ENCODE measurements around the gene CABLES2. TPM values are rescaled to one million over a fixed set of nuclear protein-coding genes. Genes with fewer than 3 reads are reported as not detected.

CABLES2 gene
- total RNA-seq, 4 donors from 2014 or later = 0.29 to 10.6 (median 2.6) TPM

- H3K4me1 ChIP-seq = no peaks in the 10 kb centered on the region
- no peak overlapping the region for H3K4me3 ChIP-seq
- no peak overlapping the region for H3K27ac ChIP-seq
- intact Hi-C loops (cut with DNase I; ENCODE audit: low total_unique reads) = no loop called here
- H3K36me3 ChIP-seq = no peaks in the 10 kb centered on the region
- no peaks in the 10 kb centered on the region for H3K9me3 ChIP-seq
- no peak for DNase-seq
- TF ChIP-seq POLR2A (IDR thresholded peaks at IDR 0.05) = no peak
- TF ChIP-seq, protein P1, sequence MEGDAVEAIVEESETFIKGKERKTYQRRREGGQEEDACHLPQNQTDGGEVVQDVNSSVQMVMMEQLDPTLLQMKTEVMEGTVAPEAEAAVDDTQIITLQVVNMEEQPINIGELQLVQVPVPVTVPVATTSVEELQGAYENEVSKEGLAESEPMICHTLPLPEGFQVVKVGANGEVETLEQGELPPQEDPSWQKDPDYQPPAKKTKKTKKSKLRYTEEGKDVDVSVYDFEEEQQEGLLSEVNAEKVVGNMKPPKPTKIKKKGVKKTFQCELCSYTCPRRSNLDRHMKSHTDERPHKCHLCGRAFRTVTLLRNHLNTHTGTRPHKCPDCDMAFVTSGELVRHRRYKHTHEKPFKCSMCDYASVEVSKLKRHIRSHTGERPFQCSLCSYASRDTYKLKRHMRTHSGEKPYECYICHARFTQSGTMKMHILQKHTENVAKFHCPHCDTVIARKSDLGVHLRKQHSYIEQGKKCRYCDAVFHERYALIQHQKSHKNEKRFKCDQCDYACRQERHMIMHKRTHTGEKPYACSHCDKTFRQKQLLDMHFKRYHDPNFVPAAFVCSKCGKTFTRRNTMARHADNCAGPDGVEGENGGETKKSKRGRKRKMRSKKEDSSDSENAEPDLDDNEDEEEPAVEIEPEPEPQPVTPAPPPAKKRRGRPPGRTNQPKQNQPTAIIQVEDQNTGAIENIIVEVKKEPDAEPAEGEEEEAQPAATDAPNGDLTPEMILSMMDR (IDR thresholded peaks at IDR 0.05) = no peak
- H3K27me3 ChIP-seq = no peaks in the 10 kb centered on the region
Measured at GRCh38 chr20:62396367-62397239, 10.5 kb downstream of the CABLES2 start.

DNA sequence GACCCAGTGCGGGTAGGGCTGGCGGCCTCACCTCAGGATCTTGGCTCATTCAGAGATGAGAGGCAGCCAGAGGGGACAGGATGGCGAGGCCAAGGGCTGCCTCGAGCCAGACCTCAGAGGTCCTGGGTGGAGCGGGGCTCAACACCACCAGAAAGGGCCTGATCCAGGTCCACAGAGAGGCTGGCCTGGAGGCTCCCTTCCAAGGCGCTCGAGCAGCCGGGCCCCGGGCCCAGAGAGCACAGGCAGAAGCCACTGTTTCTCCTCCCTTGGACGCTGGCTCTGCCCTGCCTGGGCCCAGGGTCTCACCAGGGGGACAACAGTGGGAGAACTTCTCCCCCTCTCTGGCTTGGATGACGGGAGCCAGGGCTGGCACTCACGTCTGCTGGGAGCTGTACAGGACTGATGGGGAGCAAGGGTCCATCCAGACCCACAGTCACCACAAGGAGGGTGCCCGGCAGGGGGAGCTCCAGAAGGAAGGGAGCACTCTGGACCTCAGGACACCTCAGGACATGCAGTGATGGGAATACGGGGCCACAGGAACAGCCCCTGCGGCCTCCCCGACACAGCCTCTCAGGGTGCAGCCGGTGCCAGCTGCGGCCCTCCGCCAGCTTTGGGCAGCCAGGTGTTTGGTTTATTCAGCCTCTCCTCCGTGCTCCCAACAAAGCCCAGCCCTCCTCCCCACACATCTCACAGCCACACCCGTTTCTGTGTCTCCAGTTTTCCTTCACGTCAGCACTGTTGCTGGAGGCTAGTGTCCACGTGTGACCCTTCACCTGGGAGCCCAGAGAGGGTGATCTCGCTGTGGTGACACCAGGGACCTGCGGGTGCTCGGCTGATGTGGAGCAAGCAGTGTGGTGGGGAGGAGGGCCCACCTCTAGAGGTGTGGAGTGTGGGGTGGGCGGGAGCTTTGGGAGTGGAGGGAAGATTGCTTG lies 11.5 kb downstream of the CABLES2 start:
- no peaks in the 10 kb centered on the region for H3K27me3 ChIP-seq
- H3K9me3 ChIP-seq = no peaks in the 10 kb centered on the region
- no peak overlapping the region for H3K4me3 ChIP-seq
- intact Hi-C loops (cut with DNase I; ENCODE audit: low total_unique reads) = no loop called here
- no peaks in the 10 kb centered on the region for H3K4me1 ChIP-seq
- no peaks in the 10 kb centered on the region for H3K36me3 ChIP-seq
- DNase-seq = no peak
- no peak for TF ChIP-seq POLR2A (IDR thresholded peaks at IDR 0.05)
- TF ChIP-seq, protein P1 (IDR thresholded peaks at IDR 0.05) = no peak
- H3K27ac ChIP-seq = no peak overlapping the region

DNA sequence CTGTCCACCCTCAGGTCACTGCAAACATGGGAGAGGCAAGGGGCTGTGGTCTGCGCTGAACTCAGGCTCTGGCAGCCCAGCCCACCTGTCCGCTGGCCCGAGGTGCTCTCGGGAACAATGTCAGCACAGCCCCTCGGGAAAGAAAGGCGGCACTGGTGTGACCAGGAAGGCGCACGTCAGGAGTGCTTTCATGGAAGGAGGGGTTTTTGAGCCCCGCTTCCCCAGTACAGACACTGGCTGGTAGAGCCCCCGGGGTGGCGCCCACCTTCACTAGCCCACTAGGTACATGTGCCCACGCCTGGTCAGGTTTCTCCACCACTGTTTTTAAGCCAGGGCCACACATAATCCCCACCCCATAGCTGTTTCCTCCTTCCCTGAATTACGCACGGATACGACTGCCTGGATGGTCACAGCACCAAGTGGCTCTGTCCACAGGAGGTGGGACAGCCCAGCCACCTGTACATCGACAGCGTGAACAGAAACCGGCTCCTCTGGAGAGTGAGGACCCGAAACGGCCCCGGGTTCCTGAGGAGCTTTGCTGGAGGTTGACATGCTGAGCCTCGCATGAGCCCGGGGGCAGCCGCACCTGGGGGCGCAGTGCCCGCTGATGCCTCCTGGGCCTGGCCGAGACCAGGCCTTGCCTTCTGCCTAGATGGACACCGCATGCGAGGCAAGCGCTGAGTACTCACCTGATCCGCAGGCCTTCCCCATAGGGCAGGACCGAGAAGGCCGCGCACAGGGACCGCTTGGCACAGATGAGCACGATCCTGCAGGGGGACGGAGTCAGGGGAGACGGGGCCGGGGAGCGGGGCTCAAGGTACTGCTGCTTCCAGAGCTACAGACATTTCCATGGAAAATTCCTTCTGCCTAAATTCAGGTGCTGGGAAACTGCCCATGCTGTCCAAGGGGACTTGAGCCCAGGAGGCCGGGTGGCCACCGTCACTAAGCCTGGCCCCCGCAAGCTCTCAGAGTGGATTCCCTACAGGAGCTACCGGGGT lies 12.5 kb downstream of the CABLES2 start:
- no peak for TF ChIP-seq POLR2A (IDR thresholded peaks at IDR 0.05)
- TF ChIP-seq, protein P1 (IDR thresholded peaks at IDR 0.05) = no peak
- no peak for DNase-seq
- Histone ChIP-seq H3K36me3 (no peaks in the 10 kb centered on the region), H3K9me3 (no peaks in the 10 kb centered on the region), H3K4me3 (no peak overlapping the region), H3K27ac (no peak overlapping the region), H3K27me3 (no peaks in the 10 kb centered on the region), H3K4me1 (no peaks in the 10 kb centered on the region)
- intact Hi-C loops (cut with DNase I; ENCODE audit: low total_unique reads) = no loop called here

DNA sequence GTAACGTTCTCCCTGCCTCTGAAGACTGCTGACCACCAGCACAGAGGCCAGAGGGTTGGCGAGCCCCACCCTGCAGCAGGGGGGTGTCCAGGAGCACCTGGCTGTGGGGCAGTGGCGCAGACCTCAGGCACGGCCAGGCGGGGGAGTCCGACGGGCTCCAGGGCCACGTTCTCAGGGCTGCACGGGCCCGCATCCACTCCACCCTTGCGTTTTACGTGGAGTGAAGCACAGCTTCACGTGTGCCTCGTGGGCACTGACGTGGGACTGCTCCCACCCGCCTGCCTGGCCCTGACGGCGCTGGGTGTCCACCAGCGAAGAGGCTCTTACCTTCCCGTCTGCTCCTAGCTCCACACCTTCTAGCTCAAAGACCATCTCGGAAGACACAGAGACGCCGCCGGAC lies 13.3 kb downstream of the CABLES2 start:
- no peak overlapping the region for H3K27ac ChIP-seq
- no peaks in the 10 kb centered on the region for H3K36me3 ChIP-seq
- H3K4me1 ChIP-seq = no peaks in the 10 kb centered on the region
- no peaks in the 10 kb centered on the region for H3K27me3 ChIP-seq
- intact Hi-C loops (cut with DNase I; ENCODE audit: low total_unique reads) = no loop called here
- TF ChIP-seq, protein P1 (IDR thresholded peaks at IDR 0.05) = no peak
- no peak for TF ChIP-seq POLR2A (IDR thresholded peaks at IDR 0.05)
- no peak for DNase-seq
- no peak overlapping the region for H3K4me3 ChIP-seq
- no peaks in the 10 kb centered on the region for H3K9me3 ChIP-seq

Data from uterus (tissue), 4 donors.